ENCODE data around the gene NDUFB6.
"Not testable (repeated sequence)": the region's sequence is repeated elsewhere in the genome, so short reads cannot be mapped to it uniquely, and the experiment has no call there.

Gene NDUFB6

DNA sequence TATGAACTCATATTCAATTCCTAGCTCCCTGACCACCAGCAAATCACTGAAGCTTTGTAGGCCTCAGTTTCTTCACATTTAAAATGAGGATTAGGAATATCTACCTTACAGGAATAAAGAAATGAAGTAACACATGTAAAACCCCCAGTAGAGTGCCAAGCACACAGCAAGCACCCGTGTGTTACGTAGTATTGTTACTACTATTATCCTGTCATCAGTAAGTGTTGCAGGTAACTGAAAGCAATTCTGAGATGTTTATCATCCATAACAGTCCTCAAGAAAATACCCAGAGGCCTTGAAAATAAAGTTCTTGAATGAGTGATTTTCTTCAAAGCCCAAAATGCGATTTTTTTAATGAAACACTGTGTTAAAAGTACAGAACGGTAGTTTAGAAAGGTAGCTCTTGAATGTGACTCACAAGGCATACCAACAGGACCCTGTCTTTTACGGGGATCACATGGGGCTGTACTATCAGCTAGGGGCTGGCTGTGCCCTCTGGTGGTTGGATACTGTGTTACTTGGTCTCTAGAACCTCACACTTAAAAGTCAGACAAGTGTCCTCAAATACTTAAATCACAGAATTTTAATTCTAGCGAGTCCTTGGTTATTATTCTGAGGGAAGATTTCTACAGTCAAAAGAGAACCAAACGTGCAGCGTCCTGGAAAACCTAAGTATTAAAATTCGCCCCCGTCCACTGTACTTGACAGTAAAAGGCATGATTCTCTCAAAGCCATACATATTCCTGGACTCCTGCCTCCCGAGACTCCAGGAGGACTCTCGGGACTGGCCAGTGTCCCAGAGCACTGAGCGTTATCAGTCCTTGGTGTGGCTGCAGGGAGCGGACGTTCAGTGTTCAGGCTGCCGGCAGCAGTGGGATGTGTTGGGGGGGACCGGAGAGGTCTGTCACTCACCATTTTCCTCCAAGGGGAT is 725 bp downstream of the NDUFB6 start:
- DNase-seq (ENCODE audit: low read depth in 3 of 3, low spot score in 1 of 3), result peak; percentile 45 to 51 (median 47)

DNA sequence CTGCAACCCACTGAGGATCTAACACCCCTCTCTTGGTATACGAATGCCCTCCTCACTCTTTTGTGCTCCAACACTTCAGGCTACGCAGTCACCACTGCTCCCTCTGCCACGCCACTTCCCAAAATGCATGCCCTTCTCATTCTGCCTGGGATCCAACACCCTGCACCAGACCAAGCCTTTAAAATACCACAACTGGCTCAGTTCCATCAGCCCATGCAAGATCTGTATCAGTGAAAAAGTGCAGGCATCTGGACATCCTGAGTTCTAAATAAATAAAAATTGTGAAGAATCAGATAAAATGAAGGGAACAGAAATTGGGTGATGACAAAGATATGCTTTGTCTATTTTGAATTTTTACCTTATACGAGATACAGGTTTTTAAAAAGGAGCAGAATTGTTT is 2.7 kb downstream of the NDUFB6 start:
- no peak for DNase-seq (ENCODE audit: low read depth in 3 of 3, low spot score in 1 of 3)

GRCh38 chr9:32566770-32567169 is 6.2 kb downstream of the NDUFB6 start:
- no peak for DNase-seq (ENCODE audit: low read depth in 3 of 3, low spot score in 1 of 3)

- DNase-seq (ENCODE audit: low read depth in 3 of 3, low spot score in 1 of 3), result no peak
Measured at GRCh38 chr9:32565967-32566366, 7.0 kb downstream of the NDUFB6 start.

DNA sequence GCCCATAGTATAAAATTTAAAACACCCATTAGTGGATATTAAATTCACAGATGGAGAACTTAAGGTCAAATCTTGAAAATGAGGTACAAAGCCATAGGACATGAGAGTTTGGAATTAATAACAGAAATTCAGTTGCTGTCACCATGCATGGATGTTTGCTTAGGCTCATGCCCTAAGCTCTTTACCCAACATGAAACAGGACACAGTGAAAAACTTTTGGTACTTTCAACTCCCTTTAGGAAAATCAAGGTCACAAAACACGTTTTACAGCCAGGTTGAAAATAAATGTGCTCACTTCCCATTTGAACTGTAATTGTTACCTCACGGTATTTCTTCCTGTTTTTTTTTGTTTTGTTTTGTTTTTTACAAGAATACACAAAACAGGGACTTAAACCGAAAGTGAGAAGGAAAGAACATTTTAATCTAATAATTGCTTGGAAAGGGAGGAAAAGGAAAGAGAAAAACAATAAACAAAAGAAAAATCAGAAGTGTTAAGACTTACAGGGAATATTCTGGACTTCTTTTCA is 14.5 kb downstream of the NDUFB6 start:
- DNase-seq (ENCODE audit: low read depth in 3 of 3, low spot score in 1 of 3), result no peak

DNA sequence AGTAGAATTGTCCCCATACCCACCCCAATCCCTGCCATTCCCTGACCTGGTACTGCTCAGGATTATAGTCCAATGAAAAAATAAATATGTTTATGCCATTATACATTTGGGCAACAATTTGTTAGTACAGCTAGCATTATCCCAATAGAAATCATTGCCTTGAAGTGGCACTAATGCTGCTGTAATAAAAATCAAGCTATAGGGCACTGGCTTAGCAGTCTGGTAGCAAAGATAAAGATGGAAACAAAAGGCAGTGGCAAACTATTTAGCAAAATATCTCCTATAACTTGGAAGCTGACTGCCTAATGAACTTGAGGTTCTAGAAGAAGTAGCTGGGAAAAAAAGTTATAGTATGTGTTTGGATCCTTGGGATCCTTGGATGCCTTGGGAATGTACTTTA is 18.4 kb downstream of the NDUFB6 start:
- no peak for DNase-seq (ENCODE audit: low read depth in 3 of 3, low spot score in 1 of 3)

DNA sequence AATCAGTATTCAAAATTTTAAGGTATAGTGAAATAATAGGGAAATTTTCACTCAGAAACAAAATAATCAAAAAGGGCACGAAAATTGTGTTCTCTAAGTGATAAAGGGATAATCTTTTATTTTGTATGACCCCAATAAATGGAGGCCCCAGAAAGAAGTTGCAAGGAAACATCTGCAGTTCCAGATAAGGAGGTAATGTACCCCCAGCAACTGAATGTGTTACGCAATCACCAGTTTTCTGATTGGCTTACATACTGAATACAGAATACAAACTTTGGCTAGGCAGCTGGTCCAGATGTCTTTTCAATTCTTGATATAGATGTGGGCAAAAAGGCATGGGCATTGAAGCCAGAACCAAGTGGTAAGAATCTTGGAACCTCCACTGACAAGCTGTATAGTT is 18.9 kb downstream of the NDUFB6 start:
- DNase-seq (ENCODE audit: low read depth in 3 of 3, low spot score in 1 of 3), result no peak

DNA sequence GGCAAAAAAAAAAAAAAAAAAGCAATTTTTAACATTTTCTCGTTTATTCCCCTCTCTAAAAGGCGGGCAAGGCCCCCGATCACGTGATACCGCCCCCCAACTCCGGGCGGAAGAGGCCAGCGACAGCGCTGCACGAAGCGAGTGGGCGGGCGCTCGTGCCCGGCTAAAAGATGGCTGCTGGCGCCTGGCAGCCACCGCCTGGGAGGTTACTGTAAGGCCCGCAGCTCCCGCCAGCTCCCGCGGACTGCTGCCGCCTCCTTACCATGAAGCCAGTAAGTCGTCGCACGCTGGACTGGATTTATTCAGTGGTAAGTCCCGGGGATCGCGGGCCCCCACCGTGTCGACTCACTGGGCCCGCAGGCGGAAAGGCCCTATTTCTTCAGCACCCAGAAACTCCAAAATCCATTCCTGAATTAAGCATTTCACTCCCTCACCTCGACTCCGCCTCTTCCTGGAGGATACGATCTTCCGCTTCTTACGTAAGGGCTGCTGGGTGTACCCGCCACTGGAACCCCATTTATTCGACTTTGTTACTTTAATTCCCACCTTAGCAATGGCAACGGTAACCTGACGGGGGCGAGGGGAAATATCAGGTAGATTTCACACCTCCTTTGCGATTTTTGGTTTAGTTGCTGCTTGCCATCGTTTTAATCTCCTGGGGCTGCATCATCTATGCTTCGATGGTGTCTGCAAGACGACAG is 20.6 kb downstream of the NDUFB6 start, which contains the start of the genes SMIM27 and TOPORS:
TSS of gene SMIM27 (plus strand) at position 156 of the 701 bp plus-strand sequence. CDS start at position 264, 108 bp downstream.
TSS of gene TOPORS (minus strand) at position 415 of the 701 bp plus-strand sequence. CDS start at position 265, 150 bp downstream.
- peak; percentile 62 to 90 (median 75) for DNase-seq (ENCODE audit: low read depth in 3 of 3, low spot score in 1 of 3)

- DNase-seq (ENCODE audit: low read depth in 3 of 3, low spot score in 1 of 3), result peak in 1 of 3 donors; percentile 31
Measured at GRCh38 chr9:32551276-32552051, 21.5 kb downstream of the NDUFB6 start.

DNA sequence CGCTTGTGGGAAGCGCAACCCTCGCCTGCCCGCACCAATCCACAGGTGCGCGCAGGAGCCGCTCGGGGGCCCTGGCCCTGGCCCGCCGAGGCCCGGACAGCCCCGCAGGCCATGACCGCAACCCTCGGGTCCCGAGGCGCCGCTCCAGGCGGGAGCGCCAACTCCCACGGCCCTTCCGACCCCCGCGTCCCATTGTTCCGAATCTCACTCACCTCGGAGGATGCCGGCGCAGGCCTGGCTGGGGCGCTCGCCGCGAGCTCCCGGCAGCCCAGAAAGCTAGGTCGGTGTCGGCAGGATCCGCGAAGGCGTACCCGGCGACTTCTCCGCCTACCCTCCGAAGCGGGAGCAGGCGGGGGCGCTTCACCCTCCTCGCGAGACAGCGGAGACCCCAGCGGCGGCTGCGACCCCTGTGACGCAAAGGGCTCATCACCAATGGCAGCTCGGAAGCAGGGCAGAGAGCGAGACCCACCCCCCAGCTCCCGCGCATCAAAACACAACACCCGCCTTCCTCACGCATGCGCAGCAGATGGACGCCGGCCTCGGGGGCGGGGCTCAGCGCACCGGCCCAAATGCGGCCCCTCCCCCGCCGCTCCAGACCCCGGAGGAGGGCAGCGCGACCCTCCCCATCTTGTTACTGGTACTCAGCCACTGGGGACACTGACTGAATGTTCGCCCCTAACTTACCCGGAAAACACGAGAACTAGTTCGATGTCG is 22.2 kb downstream of the NDUFB6 start:
- peak; percentile 88 for DNase-seq (ENCODE audit: low read depth in 3 of 3, low spot score in 1 of 3)

DNA sequence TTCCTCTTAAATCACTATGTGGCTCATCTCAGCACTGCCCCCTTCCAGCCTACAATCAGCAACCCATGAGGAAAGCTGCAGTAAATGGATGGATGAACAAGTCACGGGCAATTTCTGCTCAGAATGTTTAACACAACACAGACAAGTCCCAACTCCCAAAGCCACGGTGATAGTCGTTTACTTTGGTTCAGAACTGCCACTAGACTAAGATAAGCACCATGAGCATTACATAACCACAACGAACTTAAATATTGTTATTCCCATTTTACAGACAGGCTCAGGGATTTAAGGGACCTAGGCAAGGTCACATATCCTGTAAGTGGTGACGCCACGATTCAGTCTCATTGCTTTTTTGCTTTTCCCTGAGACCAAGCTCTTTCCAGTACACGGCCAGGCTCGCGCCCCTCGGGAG is 22.8 kb downstream of the NDUFB6 start:
- DNase-seq (ENCODE audit: low read depth in 3 of 3, low spot score in 1 of 3), result no peak

GRCh38 chr9:32548213-32548612 is 24.7 kb downstream of the NDUFB6 start:
- not testable (repeated sequence) for DNase-seq (ENCODE audit: low read depth in 3 of 3, low spot score in 1 of 3)

DNA sequence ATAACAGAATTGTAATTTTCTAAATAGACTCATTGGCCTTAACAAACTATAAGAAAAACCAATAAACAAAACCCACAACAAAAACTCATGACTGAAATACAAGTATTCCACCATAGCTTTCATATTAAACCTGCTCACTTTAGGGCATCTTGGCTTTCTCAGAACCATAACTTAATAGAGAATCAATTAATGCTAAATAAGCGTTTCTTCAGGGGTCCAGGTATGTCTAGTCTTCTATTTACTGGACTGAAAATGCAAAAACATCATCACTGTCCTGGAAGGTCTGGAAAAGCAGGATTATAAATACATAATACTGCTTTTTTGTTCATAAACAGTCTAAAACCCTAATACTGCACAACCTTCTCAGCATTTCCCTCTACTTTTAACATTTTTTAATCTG is 27.1 kb downstream of the NDUFB6 start:
- no peak for DNase-seq (ENCODE audit: low read depth in 3 of 3, low spot score in 1 of 3)

- DNase-seq (ENCODE audit: low read depth in 3 of 3, low spot score in 1 of 3), result no peak
Measured at GRCh38 chr9:32543047-32543446, 29.9 kb downstream of the NDUFB6 start.

- no peak for DNase-seq (ENCODE audit: low read depth in 3 of 3, low spot score in 1 of 3)
Measured at GRCh38 chr9:32533816-32534215, 39.1 kb downstream of the NDUFB6 start.

GRCh38 chr9:32533336-32533735 is 39.6 kb downstream of the NDUFB6 start:
- DNase-seq (ENCODE audit: low read depth in 3 of 3, low spot score in 1 of 3), result no peak

DNA sequence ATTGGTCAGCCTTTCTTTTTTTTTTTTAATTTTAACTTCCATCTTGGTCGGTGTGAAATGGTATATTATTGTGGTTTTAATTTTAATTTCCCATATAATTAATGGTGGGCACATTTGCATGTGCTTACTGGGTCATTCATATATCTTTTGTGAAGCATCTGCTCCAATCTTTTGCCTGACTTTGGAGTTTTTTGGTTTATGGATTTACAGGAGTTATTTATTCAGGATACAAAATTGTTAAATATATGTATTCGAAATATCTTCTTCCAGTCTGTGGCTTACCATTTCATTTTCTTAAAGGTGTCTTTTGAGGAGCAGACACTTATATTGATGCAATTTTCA is 46.3 kb downstream of the NDUFB6 start:
- DNase-seq (ENCODE audit: low read depth in 3 of 3, low spot score in 1 of 3), result no peak

DNA sequence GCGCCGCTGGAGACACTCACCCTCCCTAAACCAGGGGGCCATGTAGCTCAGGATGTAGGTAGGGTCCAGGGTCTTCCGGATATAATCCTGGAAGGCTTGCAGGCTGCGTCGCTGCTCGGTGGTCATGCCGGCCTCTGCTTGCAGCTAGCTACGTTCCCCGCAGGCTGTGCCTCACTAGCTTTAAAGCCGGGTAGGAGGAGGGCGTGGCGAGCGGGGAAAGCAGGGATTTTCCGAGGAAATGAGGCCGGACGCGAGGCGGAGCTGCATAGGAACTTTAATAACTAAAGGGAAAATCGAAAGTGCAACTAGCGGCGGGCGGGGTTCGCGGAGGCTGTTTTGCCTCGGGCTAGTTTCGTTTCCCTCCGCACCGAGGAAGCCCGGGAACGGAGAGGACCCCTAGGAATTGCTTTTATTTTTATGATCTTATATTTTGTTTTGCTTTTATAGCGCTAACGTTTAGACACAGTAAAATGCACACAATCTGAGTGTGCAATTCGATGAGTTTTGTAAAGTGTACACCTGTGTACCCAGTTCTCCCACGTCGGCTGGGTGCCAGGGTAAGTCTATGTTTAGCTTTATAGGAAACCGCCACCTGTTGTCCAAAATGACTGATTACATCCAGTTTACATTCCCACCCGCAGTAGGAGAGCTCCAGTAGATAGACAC is 46.8 kb downstream of the NDUFB6 start, which contains the start of gene RIGI:
TSS of gene RIGI (minus strand) at position 156 of the 666 bp plus-strand sequence. CDS start at position 126, 30 bp downstream.
- DNase-seq (ENCODE audit: low read depth in 3 of 3, low spot score in 1 of 3), result peak; percentile 49 to 58 (median 58)

- DNase-seq (ENCODE audit: low read depth in 3 of 3, low spot score in 1 of 3), result no peak
Measured at GRCh38 chr9:32525709-32526030, 47.3 kb downstream of the NDUFB6 start.
